Measurements from ENCODE around the gene ZNF555.

The ZNF555 gene

DNA sequence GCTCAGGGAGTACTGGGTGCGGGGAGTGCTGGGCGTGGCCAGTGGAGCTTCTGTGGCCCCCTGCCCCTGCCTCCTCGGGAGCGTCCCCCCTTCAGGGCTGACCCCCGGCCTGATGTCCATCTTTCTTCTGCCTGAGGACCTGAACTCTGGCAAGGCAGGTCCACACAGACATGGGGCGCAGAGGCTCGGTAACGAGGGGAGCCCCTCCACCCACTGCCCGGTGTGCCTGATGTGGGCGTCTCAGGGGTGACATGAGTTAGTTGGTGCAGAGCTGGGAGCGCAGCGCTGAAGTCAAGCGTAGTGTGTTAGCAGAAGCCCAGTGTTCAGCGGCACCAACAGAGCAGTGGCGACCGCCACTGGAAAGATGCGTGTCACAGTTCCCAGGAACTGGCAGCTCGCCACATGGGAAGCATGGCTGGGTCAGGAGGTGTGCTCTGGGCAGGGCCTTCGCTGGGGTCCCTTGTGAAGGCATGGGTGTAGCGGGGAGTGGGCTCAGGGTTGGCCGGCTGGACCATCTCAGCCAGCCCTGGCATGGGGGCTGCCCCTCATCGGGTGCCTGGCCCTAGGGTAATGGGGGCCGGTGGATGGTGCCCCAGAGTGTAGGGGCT, 44.5 kb upstream of the ZNF555 start:
- ChIA-PET POLR2A (no interaction called here), CTCF (interaction anchor here (1.2 kb wide), 1 partner anchor 23 kb away, joined by 3 read pairs; no protein-coding TSS in a partner anchor)
- H3K4me3 ChIP-seq (ENCODE audit: low read depth, low read length), result no peak overlapping the region
- DNase-seq (ENCODE audit: low read depth, low spot score), result no peak
- TF ChIP-seq, protein P1, sequence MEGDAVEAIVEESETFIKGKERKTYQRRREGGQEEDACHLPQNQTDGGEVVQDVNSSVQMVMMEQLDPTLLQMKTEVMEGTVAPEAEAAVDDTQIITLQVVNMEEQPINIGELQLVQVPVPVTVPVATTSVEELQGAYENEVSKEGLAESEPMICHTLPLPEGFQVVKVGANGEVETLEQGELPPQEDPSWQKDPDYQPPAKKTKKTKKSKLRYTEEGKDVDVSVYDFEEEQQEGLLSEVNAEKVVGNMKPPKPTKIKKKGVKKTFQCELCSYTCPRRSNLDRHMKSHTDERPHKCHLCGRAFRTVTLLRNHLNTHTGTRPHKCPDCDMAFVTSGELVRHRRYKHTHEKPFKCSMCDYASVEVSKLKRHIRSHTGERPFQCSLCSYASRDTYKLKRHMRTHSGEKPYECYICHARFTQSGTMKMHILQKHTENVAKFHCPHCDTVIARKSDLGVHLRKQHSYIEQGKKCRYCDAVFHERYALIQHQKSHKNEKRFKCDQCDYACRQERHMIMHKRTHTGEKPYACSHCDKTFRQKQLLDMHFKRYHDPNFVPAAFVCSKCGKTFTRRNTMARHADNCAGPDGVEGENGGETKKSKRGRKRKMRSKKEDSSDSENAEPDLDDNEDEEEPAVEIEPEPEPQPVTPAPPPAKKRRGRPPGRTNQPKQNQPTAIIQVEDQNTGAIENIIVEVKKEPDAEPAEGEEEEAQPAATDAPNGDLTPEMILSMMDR (IDR thresholded peaks at IDR 0.05; ENCODE audit: insufficient read depth, low read length, missing control alignments), result no peak

- ChIA-PET CTCF (interaction anchor here (1.2 kb wide), 1 partner anchor 23 kb away, joined by 3 read pairs; no protein-coding TSS in a partner anchor), POLR2A (no interaction called here)
- H3K4me3 ChIP-seq (ENCODE audit: low read depth, low read length), result no peak overlapping the region
- TF ChIP-seq, protein P1 (IDR thresholded peaks at IDR 0.05; ENCODE audit: insufficient read depth, low read length, missing control alignments), result no peak
- no peak for DNase-seq (ENCODE audit: low read depth, low spot score)
Observed at GRCh38 chr19:2797280-2797679, 44.0 kb upstream of the ZNF555 start.

DNA sequence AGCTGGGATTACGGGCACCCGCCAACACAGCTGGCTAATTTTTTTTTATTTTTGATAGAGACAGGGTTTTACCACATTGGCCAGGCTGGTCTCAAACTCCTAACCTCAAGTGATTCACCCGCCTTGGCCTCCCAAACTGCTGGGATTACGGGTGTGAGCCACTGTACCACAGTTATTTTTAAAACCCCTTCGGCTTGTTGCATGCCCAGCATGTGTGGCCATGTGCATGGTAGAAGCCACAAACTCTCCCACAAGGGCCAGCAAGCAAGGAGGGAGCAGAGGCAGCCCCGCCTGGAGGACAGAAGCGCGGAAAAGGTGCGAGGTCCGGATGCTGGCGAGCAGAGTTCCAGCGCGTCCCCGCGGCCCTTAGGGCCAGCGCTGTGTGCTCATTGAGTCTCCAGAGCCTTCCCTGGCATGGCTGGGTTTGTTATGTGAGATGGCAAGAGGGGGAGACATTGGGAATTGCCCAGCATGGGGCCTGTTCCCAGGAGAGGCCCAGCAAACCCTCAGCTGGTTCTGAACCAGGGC, 43.1 kb upstream of the ZNF555 start:
- DNase-seq (ENCODE audit: low read depth, low spot score), result no peak
- TF ChIP-seq, protein P1 (IDR thresholded peaks at IDR 0.05; ENCODE audit: insufficient read depth, low read length, missing control alignments), result no peak
- POLR2A ChIA-PET, result interaction anchor here (1.4 kb wide), 1 partner anchor 13 kb away, joined by 4 read pairs; the partner anchor contains the start of gene THOP1
- CTCF ChIA-PET, result interaction anchor here (1.4 kb wide), 1 partner anchor 89 kb away, joined by 3 read pairs; no protein-coding TSS in a partner anchor
- no peak overlapping the region for H3K4me3 ChIP-seq (ENCODE audit: low read depth, low read length)

GRCh38 chr19:2798733-2799132, 42.5 kb upstream of the ZNF555 start:
- no peak for DNase-seq (ENCODE audit: low read depth, low spot score)
- CTCF ChIA-PET, result interaction anchor here (1.0 to 1.4 kb wide), 2 partner anchors 20 to 89 kb away, joined by 3 read pairs; partner anchors contain the start of gene ZNF554
- no peak overlapping the region for H3K4me3 ChIP-seq (ENCODE audit: low read depth, low read length)
- TF ChIP-seq, protein P1 (IDR thresholded peaks at IDR 0.05; ENCODE audit: insufficient read depth, low read length, missing control alignments), result no peak
- POLR2A ChIA-PET, result interaction anchor here (1.4 kb wide), 1 partner anchor 14 kb away, joined by 4 read pairs; the partner anchor contains the start of gene THOP1

GRCh38 chr19:2799273-2800020, 41.8 kb upstream of the ZNF555 start:
- no peak for DNase-seq (ENCODE audit: low read depth, low spot score)
- H3K4me3 ChIP-seq (ENCODE audit: low read depth, low read length), result no peak overlapping the region
- ChIA-PET CTCF (interaction anchor here (1.0 to 1.4 kb wide), 3 partner anchors 12 to 88 kb away, joined by 3 read pairs; partner anchors contain the start of gene ZNF554), POLR2A (interaction anchor here (1.4 kb wide), 1 partner anchor 14 kb away, joined by 4 read pairs; the partner anchor contains the start of gene THOP1)
- TF ChIP-seq, protein P1 (IDR thresholded peaks at IDR 0.05; ENCODE audit: insufficient read depth, low read length, missing control alignments), result no peak

- ChIA-PET CTCF (interaction anchor here (0.9 to 1.5 kb wide), 2 partner anchors 17 to 18 kb away, joined by 3 to 4 read pairs; partner anchors contain the start of gene SGTA), POLR2A (no interaction called here)
- no peak overlapping the region for H3K4me3 ChIP-seq (ENCODE audit: low read depth, low read length)
- TF ChIP-seq, protein P1 (IDR thresholded peaks at IDR 0.05; ENCODE audit: insufficient read depth, low read length, missing control alignments), result no peak
- no peak for DNase-seq (ENCODE audit: low read depth, low spot score)
Observed at GRCh38 chr19:2800506-2800905, 40.8 kb upstream of the ZNF555 start.
